Measurements from ENCODE around the gene CST7. TPM values are rescaled to one million over a fixed set of nuclear protein-coding genes. Genes with fewer than 3 reads are reported as not detected.

CST7 gene
- total and polyA plus RNA-seq, 2 donors (not counting 3 experiments of a cell fraction or from before 2014, with no cell fraction given), result not detected

DNA sequence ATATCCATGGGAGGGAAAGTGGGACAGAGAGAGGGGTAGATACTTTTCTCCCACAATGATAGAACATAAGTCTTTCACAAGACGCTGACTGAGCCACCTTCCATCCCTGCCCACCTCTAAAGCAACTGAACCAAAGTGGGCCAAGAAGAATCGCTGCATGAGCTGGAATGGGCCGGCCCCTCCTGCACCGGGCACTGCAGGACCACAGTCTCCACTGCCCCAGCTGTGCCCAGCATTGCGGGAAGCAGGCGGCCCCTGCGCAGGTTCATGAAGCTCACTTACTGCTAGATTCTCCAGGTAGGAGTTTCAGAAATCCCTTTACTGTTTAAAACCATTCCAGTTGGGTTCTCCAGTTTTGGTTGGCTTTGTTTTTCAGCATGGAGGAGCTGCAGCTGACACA, 32.0 kb upstream of the CST7 start:
- Histone ChIP-seq H3K36me3 (ENCODE audit: control insufficient read depth in 2 of 2, extremely low read depth in 1 of 2, insufficient read depth in 2 of 2, low read length in 2 of 2) (no peaks in the 10 kb centered on the region), H3K4me2 (ENCODE audit: insufficient read depth, low read length) (no peak overlapping the region), H3K4me3 (replicated peaks in 1 of 3; ENCODE audit: insufficient read depth in 1 of 3, low read depth in 1 of 3, low read length in 3 of 3) (no peak overlapping the region), H3K4me1 (ENCODE audit: control insufficient read depth, extremely low read depth, insufficient read depth, low read length) (no peaks in the 10 kb centered on the region), H3K9me1 (replicated peaks; ENCODE audit: control insufficient read depth, extremely low read depth, insufficient read depth, low read length) (no peaks in the 10 kb centered on the region), H3K27ac (ENCODE audit: insufficient read depth, low read depth, low read length) (no peak overlapping the region), H3K9ac (replicated peaks; ENCODE audit: extremely low read depth, insufficient read depth, low read length) (no peak overlapping the region), H3K79me2 (ENCODE audit: control insufficient read depth, insufficient read depth, low read length) (no peaks in the 10 kb centered on the region), H3K9me3 (replicated peaks; ENCODE audit: control insufficient read depth, insufficient read depth, low read length) (no peaks in the 10 kb centered on the region), H4K20me1 (replicated peaks; ENCODE audit: control insufficient read depth, extremely low read depth, insufficient read depth, low read length) (no peaks in the 10 kb centered on the region), H3K27me3 (ENCODE audit: control insufficient read depth in 2 of 2, insufficient read depth in 2 of 2, low read length in 2 of 2) (no peaks in the 10 kb centered on the region), H2AFZ (ENCODE audit: low read depth, low read length) (no peak overlapping the region)
- ChIA-PET POLR2A (no interaction called here), CTCF (interaction anchor here (1.4 to 7.8 kb wide), 3 partner anchors 966 to 1028 kb away, joined by 4 to 120 read pairs (median 10); no protein-coding TSS in a partner anchor)
- dilution Hi-C loops (cut with MboI; ENCODE audit: extremely low pct_ligation_motif_present, low sequenced_read_pairs) (no loop called here), intact Hi-C loops (cut with micrococcal nuclease) (loop anchor here (5.0 kb wide), 1 partner anchor 920 kb away; no protein-coding TSS in a partner anchor)
- DNase-seq (ENCODE audit: low read depth, low spot score) (no peak), FAIRE-seq (no peak)
- no peak for TF ChIP-seq POLR2AphosphoS5 (IDR thresholded peaks at IDR 0.05; ENCODE audit: insufficient read depth, low read depth, low read length)
- BruUV-seq (replicated peaks), result no TSS peak

GRCh38 chr20:24917797-24918578, 31.1 kb upstream of the CST7 start:
- POLR2A ChIA-PET, result no interaction called here
- Histone ChIP-seq H3K9ac (replicated peaks; ENCODE audit: extremely low read depth, insufficient read depth, low read length) (no peak overlapping the region), H3K27ac (ENCODE audit: insufficient read depth, low read depth, low read length) (no peak overlapping the region), H3K4me1 (ENCODE audit: control insufficient read depth, extremely low read depth, insufficient read depth, low read length) (no peaks in the 10 kb centered on the region), H3K36me3 (ENCODE audit: control insufficient read depth in 2 of 2, extremely low read depth in 1 of 2, insufficient read depth in 2 of 2, low read length in 2 of 2) (no peaks in the 10 kb centered on the region), H3K9me3 (replicated peaks; ENCODE audit: control insufficient read depth, insufficient read depth, low read length) (no peaks in the 10 kb centered on the region), H3K4me3 (replicated peaks in 1 of 3; ENCODE audit: insufficient read depth in 1 of 3, low read depth in 1 of 3, low read length in 3 of 3) (no peak overlapping the region), H4K20me1 (replicated peaks; ENCODE audit: control insufficient read depth, extremely low read depth, insufficient read depth, low read length) (no peaks in the 10 kb centered on the region), H2AFZ (ENCODE audit: low read depth, low read length) (peak overlapping the region; percentile 17), H3K9me1 (replicated peaks; ENCODE audit: control insufficient read depth, extremely low read depth, insufficient read depth, low read length) (no peaks in the 10 kb centered on the region), H3K79me2 (ENCODE audit: control insufficient read depth, insufficient read depth, low read length) (no peaks in the 10 kb centered on the region), H3K4me2 (ENCODE audit: insufficient read depth, low read length) (no peak overlapping the region), H3K27me3 (ENCODE audit: control insufficient read depth in 2 of 2, insufficient read depth in 2 of 2, low read length in 2 of 2) (no peaks in the 10 kb centered on the region)
- DNase-seq (ENCODE audit: low read depth, low spot score), result peak; percentile 55
- intact Hi-C loops (cut with micrococcal nuclease) (loop anchor here (1.0 to 5.0 kb wide), 5 partner anchors 758 to 1250 kb away; no protein-coding TSS in a partner anchor), dilution Hi-C loops (cut with MboI; ENCODE audit: extremely low pct_ligation_motif_present, low sequenced_read_pairs) (no loop called here)
- FAIRE-seq, result peak; percentile 90
- CTCF ChIA-PET, result interaction anchor here (0.6 to 7.8 kb wide), 10 partner anchors 13 to 1250 kb away, joined by 3 to 120 read pairs (median 6); no protein-coding TSS in a partner anchor
- BruUV-seq (replicated peaks), result no TSS peak
- TF ChIP-seq, protein P1, sequence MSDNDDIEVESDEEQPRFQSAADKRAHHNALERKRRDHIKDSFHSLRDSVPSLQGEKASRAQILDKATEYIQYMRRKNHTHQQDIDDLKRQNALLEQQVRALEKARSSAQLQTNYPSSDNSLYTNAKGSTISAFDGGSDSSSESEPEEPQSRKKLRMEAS (IDR thresholded peaks at IDR 0.05; ENCODE audit: insufficient read depth, insufficient read length), result no peak
- TF ChIP-seq CTCF (IDR thresholded peaks at IDR 0.05; ENCODE audit: extremely low read depth in 1 of 2, insufficient read depth in 1 of 2, low read depth in 1 of 2, low read length in 2 of 2) (peak; percentile 80 to 88), JUN (IDR thresholded peaks at IDR 0.05; ENCODE audit: borderline replicate concordance, insufficient read depth, insufficient read length, low read depth) (no peak), MYC (IDR thresholded peaks at IDR 0.05; ENCODE audit: low read depth, low read length) (no peak), GATA2 (IDR thresholded peaks at IDR 0.05; ENCODE audit: insufficient read depth, insufficient read length, low read depth, low read length) (no peak), FOS (IDR thresholded peaks at IDR 0.05; ENCODE audit: borderline replicate concordance, insufficient read depth, low read length) (no peak), POLR2AphosphoS5 (IDR thresholded peaks at IDR 0.05; ENCODE audit: insufficient read depth, low read depth, low read length) (no peak)

Data from endothelial cell of umbilical vein (primary cell).